Loucy (cell line): ENCODE measurements around the gene ALKAL2.

Source experiments
- EZH2phosphoT487 ChIP-seq: fragments of 200-600 bp; IDR thresholded peaks from 2 replicates; pipeline ENCODE4 v1.6.1; 2018; ENCODE audit warnings: antibody characterized with exemption, mild to moderate bottlenecking, moderate library complexity, borderline replicate concordance
- TF ChIP-seq, protein P1 (sequence below): fragments of 200-600 bp; sonication (generic); conservative IDR thresholded peaks from 2 replicates; pipeline ENCODE4 v1.5.1; 2014; ENCODE audit warnings: mild to moderate bottlenecking, antibody characterized with exemption, low read length

DNA sequence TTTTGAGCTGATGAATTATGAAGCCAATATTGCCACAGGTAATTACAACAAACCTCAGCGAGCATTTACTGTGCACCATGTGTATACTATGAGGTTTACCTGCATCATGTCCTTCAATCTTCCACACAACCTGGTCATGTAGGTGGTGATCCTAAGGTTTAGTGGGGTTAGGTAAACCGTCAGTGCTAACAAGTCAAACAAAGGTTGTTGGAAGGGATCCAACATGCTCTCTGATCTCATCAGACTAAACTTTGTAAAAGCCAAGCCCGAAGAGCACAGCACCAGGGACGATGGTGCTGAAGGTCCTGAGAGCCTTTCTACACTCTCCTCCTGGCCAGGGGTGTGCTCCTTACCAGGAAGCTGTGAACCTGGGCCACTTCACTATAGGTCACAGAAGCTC lies 53.5 kb downstream of the ALKAL2 start:
- TF ChIP-seq EZH2phosphoT487: no peak
- TF ChIP-seq, protein P1, sequence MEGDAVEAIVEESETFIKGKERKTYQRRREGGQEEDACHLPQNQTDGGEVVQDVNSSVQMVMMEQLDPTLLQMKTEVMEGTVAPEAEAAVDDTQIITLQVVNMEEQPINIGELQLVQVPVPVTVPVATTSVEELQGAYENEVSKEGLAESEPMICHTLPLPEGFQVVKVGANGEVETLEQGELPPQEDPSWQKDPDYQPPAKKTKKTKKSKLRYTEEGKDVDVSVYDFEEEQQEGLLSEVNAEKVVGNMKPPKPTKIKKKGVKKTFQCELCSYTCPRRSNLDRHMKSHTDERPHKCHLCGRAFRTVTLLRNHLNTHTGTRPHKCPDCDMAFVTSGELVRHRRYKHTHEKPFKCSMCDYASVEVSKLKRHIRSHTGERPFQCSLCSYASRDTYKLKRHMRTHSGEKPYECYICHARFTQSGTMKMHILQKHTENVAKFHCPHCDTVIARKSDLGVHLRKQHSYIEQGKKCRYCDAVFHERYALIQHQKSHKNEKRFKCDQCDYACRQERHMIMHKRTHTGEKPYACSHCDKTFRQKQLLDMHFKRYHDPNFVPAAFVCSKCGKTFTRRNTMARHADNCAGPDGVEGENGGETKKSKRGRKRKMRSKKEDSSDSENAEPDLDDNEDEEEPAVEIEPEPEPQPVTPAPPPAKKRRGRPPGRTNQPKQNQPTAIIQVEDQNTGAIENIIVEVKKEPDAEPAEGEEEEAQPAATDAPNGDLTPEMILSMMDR: no peak
